GM10266 (cell line): Measurements from ENCODE around the gene ARHGEF28.

Source experiments
- DNase-seq: peaks from one replicate; pipeline ENCODE4 v3.0.0; 2012; ENCODE audit errors: extremely low spot score
- TF ChIP-seq, protein P1 (sequence below): IDR thresholded peaks from 2 replicates; pipeline ENCODE4 v1.5.1; 2012; ENCODE audit warnings: mild to moderate bottlenecking, low read depth; ENCODE audit not compliant: control insufficient read depth, insufficient read depth; ENCODE audit errors: missing control alignments

Gene ARHGEF28

DNA sequence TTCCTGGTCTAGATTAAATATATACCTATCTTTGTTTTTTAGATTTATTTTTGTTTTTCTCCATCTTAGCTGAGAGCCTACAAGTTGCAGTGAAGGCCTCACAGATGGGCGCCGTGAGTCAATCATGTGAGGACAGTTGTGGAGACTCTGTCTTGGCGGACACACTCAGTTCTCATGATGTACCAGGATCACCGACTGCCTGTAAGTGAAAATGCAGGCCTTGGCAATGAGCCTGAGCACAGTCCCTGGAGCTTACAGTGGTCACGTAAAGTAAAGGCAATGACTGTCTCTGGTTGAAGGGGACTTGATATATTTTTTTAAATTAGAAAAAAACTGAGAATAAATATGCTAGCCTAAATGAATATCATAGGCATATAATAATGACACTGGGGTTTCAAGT, 271.9 kb downstream of the ARHGEF28 start:
- TF ChIP-seq, protein P1, sequence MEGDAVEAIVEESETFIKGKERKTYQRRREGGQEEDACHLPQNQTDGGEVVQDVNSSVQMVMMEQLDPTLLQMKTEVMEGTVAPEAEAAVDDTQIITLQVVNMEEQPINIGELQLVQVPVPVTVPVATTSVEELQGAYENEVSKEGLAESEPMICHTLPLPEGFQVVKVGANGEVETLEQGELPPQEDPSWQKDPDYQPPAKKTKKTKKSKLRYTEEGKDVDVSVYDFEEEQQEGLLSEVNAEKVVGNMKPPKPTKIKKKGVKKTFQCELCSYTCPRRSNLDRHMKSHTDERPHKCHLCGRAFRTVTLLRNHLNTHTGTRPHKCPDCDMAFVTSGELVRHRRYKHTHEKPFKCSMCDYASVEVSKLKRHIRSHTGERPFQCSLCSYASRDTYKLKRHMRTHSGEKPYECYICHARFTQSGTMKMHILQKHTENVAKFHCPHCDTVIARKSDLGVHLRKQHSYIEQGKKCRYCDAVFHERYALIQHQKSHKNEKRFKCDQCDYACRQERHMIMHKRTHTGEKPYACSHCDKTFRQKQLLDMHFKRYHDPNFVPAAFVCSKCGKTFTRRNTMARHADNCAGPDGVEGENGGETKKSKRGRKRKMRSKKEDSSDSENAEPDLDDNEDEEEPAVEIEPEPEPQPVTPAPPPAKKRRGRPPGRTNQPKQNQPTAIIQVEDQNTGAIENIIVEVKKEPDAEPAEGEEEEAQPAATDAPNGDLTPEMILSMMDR = no peak
- DNase-seq = no peak

DNA sequence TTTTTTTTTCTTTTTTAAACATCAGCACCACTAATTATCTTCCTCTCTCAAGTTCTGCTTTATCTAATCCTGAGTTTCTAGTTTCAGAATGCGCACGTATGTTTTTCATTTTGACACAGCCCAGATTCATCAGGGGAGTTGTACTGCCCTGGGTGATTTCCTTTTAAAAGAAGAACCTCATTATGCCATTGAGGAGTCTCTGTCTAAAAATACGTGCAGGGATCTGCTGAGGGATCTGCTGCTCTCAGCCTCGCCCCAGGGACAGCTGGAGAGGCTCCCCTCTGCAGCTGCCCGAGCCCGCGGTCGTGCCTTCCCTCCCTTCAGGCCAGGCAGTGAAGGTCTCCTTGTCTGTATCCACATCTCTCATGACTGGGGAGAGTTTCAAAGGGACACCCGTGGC, 273.1 kb downstream of the ARHGEF28 start:
- peak; percentile 48 for DNase-seq
- TF ChIP-seq, protein P1 = no peak

DNA sequence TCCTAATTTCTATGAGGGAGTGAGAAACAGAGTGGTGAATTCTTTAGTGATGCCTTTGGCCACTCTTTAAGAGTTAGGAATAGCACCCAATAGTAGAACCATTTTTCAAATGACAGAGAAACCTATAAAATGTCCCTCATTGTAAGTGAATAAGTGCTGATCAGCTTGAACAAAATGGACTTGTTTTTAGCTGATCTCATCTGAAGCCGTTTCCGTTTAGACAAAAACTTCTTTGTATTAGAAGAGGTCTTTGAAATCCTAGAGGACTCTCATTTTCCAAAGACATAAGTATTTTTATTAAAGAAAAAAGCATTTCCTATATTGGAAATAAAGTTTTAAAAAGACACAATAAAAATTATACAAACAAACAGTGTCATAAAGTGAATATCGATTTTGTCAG, 273.9 kb downstream of the ARHGEF28 start:
- TF ChIP-seq, protein P1 = no peak
- DNase-seq = no peak

DNA sequence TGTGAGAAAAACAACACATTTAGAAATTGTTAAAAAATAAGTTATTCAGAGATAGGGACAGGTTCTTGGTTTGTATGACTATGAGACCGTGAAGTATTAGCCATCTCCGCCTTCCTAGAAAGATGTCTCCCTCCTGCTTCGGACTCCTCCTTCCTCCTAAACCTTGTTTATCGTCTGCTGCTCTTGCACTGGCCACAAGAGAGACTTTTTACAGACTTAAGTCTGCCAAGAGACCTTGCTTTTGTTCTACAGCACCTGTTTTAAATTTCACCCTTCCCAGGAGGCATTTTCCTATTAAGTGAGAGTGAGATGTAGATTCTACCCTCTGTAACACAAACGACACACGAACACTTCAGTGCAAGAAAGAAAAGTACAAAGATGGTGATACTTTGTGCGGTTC, 274.6 kb downstream of the ARHGEF28 start:
- no peak for DNase-seq
- TF ChIP-seq, protein P1 = no peak

DNA sequence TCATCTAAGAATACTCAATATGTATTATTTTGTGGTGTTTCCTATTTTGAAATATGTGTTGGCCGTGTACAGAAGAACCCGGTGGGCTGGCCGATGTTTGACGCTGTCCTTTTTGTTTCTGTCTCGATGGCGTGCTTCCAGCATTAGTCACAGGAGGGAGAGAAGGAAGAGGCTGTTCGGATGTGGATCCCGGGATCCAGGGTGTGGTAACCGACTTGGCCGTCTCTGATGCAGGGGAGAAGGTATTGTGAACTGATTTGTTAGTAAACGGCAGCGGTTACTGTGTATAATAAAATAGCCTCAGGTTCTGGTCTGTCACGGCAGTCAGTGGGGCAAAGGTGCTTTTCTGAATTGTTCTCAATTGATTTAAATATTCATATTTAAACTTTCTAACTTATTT, 275.0 kb downstream of the ARHGEF28 start:
- TF ChIP-seq, protein P1 = no peak
- no peak for DNase-seq

DNA sequence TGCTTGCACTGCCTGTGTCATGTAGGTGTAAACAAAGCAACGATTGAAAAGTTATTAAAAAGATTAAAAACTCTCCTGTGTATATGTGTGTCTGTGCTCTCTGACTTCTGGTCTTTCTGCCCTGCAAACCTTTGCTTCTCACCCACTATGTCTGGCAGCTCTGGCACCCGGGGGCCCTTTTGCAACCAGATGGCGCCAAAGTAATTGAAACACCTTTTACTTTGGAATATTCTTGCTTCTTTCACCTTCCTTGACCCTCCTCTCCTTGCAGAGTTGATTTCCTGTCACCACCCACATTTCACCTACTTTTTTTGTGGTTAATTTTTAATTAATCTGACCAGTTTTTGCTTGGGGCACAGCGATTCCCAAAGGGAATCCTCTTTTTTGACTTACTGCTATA, 275.5 kb downstream of the ARHGEF28 start:
- TF ChIP-seq, protein P1 = no peak
- DNase-seq = no peak

DNA sequence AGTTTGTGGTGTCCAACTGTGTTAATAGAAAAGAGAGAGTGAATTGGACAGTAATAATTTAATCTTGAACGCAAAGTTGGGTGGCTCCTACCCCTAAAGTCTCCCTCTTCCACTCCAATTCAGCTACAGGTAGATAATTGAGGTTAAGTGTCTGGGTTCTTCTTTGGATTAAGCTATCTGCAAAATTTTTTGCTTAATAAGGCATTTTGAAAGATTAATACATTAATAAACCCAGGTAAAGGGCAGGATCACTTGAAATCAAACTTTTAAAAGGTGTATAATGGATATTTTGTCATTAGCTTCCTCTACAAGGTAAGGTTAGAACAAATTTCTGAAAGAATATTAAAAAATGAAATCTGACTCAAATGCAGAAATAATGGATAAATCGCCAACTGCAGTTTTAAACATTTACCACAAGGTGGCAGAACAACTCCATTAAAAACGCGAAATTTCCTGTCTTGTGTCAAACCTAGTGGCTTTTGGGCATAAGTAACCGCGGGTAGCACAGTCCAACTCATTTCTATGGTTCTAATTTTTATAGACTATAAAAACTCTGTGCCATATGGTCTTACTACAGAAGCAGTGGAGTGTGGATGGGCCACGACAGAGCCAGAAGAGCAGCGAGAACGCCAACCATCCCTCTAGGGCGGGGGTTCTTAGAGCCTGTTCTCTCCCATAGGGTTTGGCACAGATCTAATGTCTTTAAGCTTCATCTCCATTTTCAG, 276.5 kb downstream of the ARHGEF28 start:
- TF ChIP-seq, protein P1 = peak; percentile 69
- DNase-seq = peak; percentile 49
